AG10803 (cell line): ENCODE data around the gene SLC35B4.

Experiments used
- DNase-seq: peaks from one replicate; pipeline ENCODE4 v3.0.0; 2010; ENCODE audit warnings: low read depth
- H3K4me3 ChIP-seq: 2 replicates; pipeline ENCODE4 v1.5.1; 2011; ENCODE audit warnings: mild to moderate bottlenecking, low read length, control low read depth
- TF ChIP-seq, protein P1 (sequence below): conservative IDR thresholded peaks from 2 replicates; pipeline ENCODE4 v1.5.1; 2011; ENCODE audit warnings: mild to moderate bottlenecking, low read length, control low read depth, inconsistent platforms

Gene SLC35B4

DNA sequence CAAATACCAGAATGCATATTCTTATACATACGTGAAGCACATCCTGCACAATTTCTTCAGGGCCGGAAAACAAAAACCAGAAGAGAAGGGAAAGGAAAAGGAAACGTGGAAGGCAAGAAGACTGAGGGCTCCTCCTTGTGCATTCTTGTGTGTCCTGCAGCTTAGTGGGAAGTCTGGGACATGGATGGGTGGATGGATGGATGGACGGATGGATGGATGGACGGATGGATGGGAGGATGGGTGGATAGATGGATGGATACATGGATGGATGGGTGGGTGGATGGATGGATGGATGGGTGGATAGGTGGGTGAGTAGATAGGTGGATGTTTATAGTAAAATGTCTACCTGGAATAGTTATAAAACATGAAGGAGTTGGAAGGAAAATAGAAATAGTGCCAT lies 30.8 kb upstream of the SLC35B4 start:
- DNase-seq, result no peak
- TF ChIP-seq, protein P1, sequence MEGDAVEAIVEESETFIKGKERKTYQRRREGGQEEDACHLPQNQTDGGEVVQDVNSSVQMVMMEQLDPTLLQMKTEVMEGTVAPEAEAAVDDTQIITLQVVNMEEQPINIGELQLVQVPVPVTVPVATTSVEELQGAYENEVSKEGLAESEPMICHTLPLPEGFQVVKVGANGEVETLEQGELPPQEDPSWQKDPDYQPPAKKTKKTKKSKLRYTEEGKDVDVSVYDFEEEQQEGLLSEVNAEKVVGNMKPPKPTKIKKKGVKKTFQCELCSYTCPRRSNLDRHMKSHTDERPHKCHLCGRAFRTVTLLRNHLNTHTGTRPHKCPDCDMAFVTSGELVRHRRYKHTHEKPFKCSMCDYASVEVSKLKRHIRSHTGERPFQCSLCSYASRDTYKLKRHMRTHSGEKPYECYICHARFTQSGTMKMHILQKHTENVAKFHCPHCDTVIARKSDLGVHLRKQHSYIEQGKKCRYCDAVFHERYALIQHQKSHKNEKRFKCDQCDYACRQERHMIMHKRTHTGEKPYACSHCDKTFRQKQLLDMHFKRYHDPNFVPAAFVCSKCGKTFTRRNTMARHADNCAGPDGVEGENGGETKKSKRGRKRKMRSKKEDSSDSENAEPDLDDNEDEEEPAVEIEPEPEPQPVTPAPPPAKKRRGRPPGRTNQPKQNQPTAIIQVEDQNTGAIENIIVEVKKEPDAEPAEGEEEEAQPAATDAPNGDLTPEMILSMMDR, result peak; percentile 23
- H3K4me3 ChIP-seq, result no peak overlapping the region

DNA sequence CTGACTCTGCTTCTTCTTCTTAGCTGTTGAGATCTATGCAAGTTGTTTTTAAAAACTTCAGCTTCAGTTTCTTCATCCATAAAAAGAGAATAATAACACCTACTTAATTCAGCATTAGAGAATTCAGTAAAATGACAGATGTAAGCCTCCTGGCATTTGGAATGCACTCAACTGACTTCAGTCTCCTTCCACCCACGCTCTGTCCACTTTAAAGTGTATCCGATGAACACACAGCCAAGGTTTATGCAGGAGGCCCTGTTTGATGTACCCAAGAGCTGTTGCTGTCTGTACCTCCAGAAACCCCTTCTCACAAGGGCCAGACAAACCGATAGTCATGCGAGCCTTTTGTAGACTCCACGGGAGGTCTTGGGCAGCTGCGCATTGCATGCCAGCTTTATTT lies 27.1 kb upstream of the SLC35B4 start:
- DNase-seq, result no peak
- H3K4me3 ChIP-seq, result no peak overlapping the region
- TF ChIP-seq, protein P1, result no peak

DNA sequence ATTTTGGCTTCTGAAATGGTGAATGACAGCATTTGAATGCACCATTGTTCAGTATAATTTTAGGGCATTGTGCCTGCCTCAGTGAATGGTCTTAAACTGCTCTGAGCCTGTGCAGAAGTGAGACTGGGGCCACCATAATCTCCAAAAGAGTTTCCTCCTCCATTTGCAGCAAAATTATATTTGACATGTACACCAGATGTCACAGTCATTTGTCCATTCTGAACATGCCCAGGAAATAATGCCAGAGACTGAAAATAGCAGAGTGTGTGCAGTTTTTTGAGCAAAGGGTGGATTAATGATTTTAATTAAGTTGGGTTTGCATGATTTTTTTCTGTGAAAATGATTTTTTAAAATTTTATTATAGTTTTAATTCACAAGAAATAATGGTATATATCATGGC lies 26.4 kb upstream of the SLC35B4 start:
- no peak overlapping the region for H3K4me3 ChIP-seq
- DNase-seq, result no peak
- TF ChIP-seq, protein P1, result no peak

DNA sequence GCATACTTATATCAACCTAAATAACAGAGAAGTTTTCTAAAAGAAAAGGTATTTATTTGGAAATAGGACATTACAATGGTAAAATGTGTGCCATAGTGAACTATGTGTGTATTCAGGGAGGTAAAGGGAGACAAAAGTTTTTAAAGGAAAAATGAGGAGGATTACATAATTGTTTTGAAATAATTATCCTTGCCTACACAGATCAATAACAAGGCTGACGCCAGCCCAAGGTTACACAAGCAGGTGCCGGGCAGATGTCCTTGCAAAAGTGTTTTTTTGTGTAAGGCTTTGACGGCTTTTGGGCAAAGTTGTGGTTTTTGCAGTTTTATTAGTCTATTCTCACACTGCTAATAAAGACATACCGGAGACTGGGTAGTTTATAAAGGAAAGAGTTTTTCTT lies 22.7 kb upstream of the SLC35B4 start:
- H3K4me3 ChIP-seq, result no peak overlapping the region
- TF ChIP-seq, protein P1, result no peak
- peak; percentile 26 for DNase-seq

DNA sequence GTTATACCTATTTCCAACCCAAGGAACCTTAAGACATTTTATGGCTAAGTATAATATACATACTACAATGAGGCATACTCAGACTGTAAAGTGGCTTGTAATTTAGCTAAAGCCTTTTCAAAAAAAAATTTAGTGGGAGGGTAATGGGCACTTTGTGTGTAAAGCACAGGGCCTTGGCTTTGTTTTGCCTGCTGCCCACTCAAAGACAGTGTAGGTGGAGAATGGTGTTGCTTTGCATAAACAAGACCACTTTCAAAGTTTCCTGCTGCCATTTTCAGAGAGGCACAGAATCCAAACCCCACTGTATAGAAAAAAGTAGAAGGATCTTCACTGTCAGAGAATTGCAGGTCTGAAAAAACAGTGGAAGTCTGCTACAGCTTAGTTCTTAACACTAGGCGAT lies 21.2 kb upstream of the SLC35B4 start:
- no peak for DNase-seq
- TF ChIP-seq, protein P1, result no peak
- H3K4me3 ChIP-seq, result no peak overlapping the region

DNA sequence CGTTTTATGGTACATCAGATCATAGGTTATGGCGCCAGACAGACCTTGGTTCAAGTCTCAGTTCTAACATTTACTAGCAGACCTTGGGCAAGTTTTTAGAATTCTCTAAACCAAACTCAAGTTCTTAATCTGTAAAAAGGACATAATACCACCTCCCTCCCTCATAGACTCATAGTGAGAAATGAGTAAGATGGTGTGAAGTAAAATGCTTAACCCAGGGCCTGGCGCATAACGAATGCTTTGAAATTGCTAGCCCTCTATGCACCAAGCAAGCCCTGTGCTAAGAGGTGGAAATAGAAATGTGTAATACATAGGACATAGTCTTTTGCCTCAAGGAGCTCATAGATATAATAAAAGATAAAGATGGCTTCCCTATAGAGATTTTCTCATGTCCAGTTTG lies 17.7 kb upstream of the SLC35B4 start:
- TF ChIP-seq, protein P1, result no peak
- no peak for DNase-seq
- no peak overlapping the region for H3K4me3 ChIP-seq

DNA sequence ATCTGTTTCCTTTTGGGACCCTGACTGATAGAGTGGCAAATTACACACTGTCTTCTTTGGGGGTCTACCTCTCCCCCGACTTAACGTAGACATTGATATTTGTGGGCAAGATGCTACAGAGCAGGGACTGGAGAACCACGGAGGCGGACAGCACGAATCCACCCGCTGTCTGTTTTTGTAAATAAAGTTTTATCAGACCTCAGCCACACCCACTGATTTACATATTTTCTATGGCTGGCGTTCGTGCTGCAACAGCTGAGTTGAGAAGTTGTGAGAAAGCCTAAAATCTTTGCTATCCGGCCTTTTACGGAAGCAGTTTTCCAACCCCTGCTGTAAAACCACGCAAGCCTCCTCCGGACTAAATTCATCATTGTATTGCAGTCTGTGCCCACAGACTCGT lies 17.2 kb upstream of the SLC35B4 start:
- no peak for DNase-seq
- no peak overlapping the region for H3K4me3 ChIP-seq
- TF ChIP-seq, protein P1, result no peak
